Measurements from ENCODE around the gene CIAO3. TPM values are rescaled to one million over a fixed set of nuclear protein-coding genes. Genes with fewer than 3 reads are reported as not detected.
A peak's percentile ranks its signal among the peaks of the same experiment; 100 is the strongest.

Gene CIAO3
- total RNA-seq, 1 experiment from 2014 or later: 44.5 TPM

DNA sequence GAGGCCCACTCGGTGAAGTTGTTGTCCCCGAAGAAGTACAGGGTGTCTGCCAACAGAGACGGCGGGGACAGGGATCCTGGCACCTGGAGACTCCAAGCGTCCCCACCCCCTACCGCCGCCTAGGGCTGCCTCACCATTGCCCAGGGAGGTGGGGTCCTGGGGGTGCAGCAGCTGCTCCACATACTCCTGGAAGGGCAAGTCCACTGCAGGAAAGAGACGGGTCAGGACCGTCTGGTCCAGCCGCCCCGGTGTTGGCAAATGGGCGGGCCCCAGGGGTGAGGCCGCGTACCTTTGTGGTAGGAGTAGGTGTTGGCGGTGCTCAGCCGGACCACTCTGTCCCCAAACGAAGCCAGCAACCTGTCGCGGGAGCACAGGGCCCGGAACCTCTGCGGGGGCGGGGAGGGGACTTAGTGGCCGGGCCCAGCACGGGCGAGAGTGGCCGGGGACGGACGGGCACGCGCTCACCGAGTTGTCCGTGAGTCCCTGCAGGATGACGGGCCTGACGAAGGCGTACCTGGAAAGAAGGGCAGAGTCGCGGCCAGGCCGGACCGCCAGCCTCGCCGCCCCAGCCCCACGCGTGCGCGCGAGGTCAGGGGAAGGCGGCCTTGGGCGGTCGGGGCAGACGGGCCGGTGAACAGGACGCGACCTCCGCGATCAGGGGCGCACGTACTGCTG lies 57.3 kb downstream of the CIAO3 start:
- Mint-ChIP-seq H3K27ac (ENCODE audit: unreplicated experiment) (peak overlapping the region; percentile 84), H3K36me3 (ENCODE audit: insufficient read depth, unreplicated experiment) (peaks cover 60% of the 10 kb centered on the region), H3K4me3 (ENCODE audit: unreplicated experiment) (peak overlapping the region; percentile 87), H3K27me3 (ENCODE audit: insufficient read depth, unreplicated experiment) (no peaks in the 10 kb centered on the region), H3K4me1 (ENCODE audit: low read depth, unreplicated experiment) (no peaks in the 10 kb centered on the region), H3K9me3 (ENCODE audit: unreplicated experiment) (no peaks in the 10 kb centered on the region)
- BruUV-seq (replicated peaks): no TSS peak
- CTCF ChIA-PET: no interaction called here
- DNase-seq: no peak
- Histone ChIP-seq H3K27me3 (replicated peaks; ENCODE audit: control insufficient read depth, insufficient read depth, low read length) (no peaks in the 10 kb centered on the region), H3K36me3 (ENCODE audit: control insufficient read depth, insufficient read depth, low read length) (0 out of 2 replicates have a peak, but pooled peaks cover 4% of the 10 kb centered on the region), H3K9me3 (no peaks in the 10 kb centered on the region), H3K4me3 (ENCODE audit: low read depth, low read length) (peak overlapping the region; percentile 86), H3K4me1 (peaks cover 37% of the 10 kb centered on the region)
- intact Hi-C loops (cut with micrococcal nuclease; ENCODE audit: unreplicated experiment): no loop called here
- no peak for TF ChIP-seq CTCF (IDR thresholded peaks at IDR 0.05; ENCODE audit: insufficient read depth in 1 of 2, low read depth in 1 of 2, low read length in 1 of 2, severe bottlenecking in 1 of 2, unreplicated experiment in 1 of 2)
- POLR2A ChIA-PET: no interaction called here

DNA sequence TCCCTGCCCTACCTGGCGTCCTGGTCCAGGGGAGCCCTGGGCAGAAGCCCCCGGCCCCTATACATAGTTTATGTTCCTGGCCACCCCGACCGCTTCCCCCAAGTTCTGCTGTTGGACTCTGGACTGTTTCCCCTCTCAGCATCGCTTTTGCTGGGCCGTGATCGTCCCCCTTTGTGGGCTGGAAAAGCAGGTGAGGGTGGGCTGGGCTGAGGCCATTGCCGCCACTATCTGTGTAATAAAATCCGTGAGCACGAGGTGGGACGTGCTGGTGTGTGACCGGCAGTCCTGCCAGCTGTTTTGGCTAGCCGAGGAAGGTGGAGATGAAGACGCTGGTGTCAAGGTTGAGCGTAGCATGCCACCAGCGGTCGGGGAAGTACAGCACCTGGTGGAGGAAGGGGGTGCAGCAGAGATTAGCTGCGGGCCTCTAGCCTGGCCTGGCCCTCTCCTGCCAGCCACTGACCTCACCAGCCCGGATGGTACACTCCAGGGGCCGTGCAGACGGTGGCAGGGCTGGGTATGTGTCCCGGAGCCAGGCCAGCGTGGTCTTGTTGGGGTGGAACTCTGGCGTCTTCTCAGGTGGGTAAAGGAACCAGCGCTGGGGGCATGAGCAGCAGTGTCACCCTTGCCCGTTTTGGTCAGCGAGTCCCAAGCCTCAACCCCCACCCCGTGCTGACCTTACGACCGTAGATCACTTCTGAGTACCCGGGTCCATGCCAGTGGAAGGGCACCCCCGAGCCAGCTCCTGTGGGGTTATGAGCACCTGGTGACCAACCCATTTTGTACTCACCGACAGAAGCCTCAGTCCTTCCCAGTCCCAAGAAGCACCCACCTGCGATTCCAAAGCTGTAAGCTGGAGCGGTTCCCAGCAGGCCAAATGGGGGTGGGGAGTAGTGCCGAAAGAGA lies 58.1 kb downstream of the CIAO3 start:
- Histone ChIP-seq H3K4me3 (ENCODE audit: low read depth, low read length) (peak overlapping the region; percentile 86; the same call in 1 of the 2 replicates), H3K9me3 (no peaks in the 10 kb centered on the region), H3K36me3 (ENCODE audit: control insufficient read depth, insufficient read depth, low read length) (0 out of 2 replicates have a peak, but pooled peaks cover 4% of the 10 kb centered on the region), H3K4me1 (peaks cover 37% of the 10 kb centered on the region), H3K27me3 (replicated peaks; ENCODE audit: control insufficient read depth, insufficient read depth, low read length) (no peaks in the 10 kb centered on the region)
- intact Hi-C loops (cut with micrococcal nuclease; ENCODE audit: unreplicated experiment): no loop called here
- peak overlapping the region; percentile 87 for H3K4me3 Mint-ChIP-seq (ENCODE audit: unreplicated experiment)
- H3K9me3 Mint-ChIP-seq (ENCODE audit: unreplicated experiment): no peaks in the 10 kb centered on the region
- no peaks in the 10 kb centered on the region for H3K27me3 Mint-ChIP-seq (ENCODE audit: insufficient read depth, unreplicated experiment)
- peaks cover 66% of the 10 kb centered on the region for H3K36me3 Mint-ChIP-seq (ENCODE audit: insufficient read depth, unreplicated experiment)
- peak overlapping the region; percentile 84 for H3K27ac Mint-ChIP-seq (ENCODE audit: unreplicated experiment)
- POLR2A ChIA-PET: no interaction called here
- H3K4me1 Mint-ChIP-seq (ENCODE audit: low read depth, unreplicated experiment): no peaks in the 10 kb centered on the region
- no peak for DNase-seq
- CTCF ChIA-PET: no interaction called here
- TF ChIP-seq CTCF (IDR thresholded peaks at IDR 0.05; ENCODE audit: insufficient read depth in 1 of 2, low read depth in 1 of 2, low read length in 1 of 2, severe bottlenecking in 1 of 2, unreplicated experiment in 1 of 2): no peak
- TSS peak; percentile 56 for BruUV-seq (replicated peaks)

GRCh38 chr16:681746-682427 lies 58.9 kb downstream of the CIAO3 start:
- H3K9me3 ChIP-seq: no peaks in the 10 kb centered on the region
- 0 out of 2 replicates have a peak, but pooled peaks cover 4% of the 10 kb centered on the region for H3K36me3 ChIP-seq (ENCODE audit: control insufficient read depth, insufficient read depth, low read length)
- no peak for DNase-seq
- no peak overlapping the region; the same call in 1 of the 2 replicates for H3K4me3 ChIP-seq (ENCODE audit: low read depth, low read length)
- H3K36me3 Mint-ChIP-seq (ENCODE audit: insufficient read depth, unreplicated experiment): peaks cover 66% of the 10 kb centered on the region
- peaks cover 37% of the 10 kb centered on the region for H3K4me1 ChIP-seq
- H3K4me3 Mint-ChIP-seq (ENCODE audit: unreplicated experiment): peak overlapping the region; percentile 79
- TF ChIP-seq CTCF (IDR thresholded peaks at IDR 0.05; ENCODE audit: insufficient read depth in 1 of 2, low read depth in 1 of 2, low read length in 1 of 2, severe bottlenecking in 1 of 2, unreplicated experiment in 1 of 2): no peak
- intact Hi-C loops (cut with micrococcal nuclease; ENCODE audit: unreplicated experiment): no loop called here
- H3K27ac Mint-ChIP-seq (ENCODE audit: unreplicated experiment): peak overlapping the region; percentile 16
- POLR2A ChIA-PET: interaction anchor here (0.5 kb wide), 1 partner anchor 28 kb away, joined by 7 read pairs; no protein-coding TSS in a partner anchor
- H3K9me3 Mint-ChIP-seq (ENCODE audit: unreplicated experiment): no peaks in the 10 kb centered on the region
- CTCF ChIA-PET: no interaction called here
- BruUV-seq (replicated peaks): TSS peak; percentile 70
- no peaks in the 10 kb centered on the region for H3K27me3 Mint-ChIP-seq (ENCODE audit: insufficient read depth, unreplicated experiment)
- H3K27me3 ChIP-seq (replicated peaks; ENCODE audit: control insufficient read depth, insufficient read depth, low read length): no peaks in the 10 kb centered on the region
- no peaks in the 10 kb centered on the region for H3K4me1 Mint-ChIP-seq (ENCODE audit: low read depth, unreplicated experiment)
